ENCODE data around the gene CCDC81.
A peak's percentile ranks its signal among the peaks of the same experiment; 100 is the strongest.

The CCDC81 gene

DNA sequence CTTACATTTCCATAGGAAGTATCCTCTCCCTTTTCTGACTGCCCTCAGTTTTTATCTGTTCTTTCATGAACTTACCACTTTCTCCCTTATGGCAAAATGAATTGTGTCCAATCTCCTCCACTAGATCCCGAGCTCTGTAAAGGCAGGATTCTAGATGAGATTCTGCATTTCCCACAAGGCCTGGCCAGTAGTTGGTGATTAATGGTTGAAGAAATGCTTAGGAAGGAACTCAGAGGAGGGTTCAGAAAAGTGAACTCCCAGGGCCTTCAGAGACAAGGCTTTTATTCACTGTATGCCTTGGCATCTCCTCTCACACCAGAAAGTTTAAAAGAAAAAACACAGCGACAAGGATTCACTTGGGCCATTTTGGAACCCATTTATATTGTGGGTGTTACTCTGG, 66.2 kb downstream of the CCDC81 start:
- no peak for DNase-seq (ENCODE audit: low read depth)

DNA sequence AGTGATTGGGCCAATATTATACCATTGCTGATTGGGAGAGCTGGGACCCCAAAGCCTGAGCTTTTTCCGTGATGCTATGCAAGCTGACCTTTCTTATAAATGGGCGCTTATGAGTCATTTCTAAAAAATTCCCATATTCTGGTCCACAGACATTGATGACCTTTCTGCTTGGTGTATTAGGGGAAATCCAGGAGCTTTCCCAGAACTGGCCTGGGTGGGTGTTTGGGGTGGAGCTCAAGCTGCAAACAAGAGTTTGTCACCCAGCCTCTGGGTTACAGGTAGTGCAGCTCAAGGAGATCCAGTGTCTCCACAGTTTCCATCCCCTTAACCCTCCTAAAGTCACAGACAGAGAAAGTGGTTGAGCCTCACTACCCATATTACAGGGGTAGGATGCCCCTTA, 67.7 kb downstream of the CCDC81 start:
- peak; percentile 34 for DNase-seq (ENCODE audit: low read depth)

DNA sequence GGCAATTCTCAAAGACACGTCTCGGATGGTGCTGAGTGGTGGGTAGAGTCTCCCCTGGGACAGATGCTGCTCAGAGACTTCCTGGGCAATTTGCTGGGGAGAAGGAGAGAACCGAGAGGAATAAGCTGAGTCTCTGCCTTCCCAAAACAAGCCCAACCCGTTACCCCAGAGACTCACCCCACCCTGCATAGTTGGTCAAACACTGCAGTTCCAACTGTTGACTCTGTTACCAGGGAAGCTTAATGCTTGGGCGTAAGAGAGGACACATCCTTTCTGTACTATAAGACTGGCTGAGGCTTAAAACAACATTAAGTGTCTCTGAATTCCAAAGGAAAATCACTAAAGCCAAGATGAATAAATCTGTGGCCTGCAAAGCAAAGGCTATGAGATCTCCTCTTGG, 68.1 kb downstream of the CCDC81 start:
- DNase-seq (ENCODE audit: low read depth), result no peak

DNA sequence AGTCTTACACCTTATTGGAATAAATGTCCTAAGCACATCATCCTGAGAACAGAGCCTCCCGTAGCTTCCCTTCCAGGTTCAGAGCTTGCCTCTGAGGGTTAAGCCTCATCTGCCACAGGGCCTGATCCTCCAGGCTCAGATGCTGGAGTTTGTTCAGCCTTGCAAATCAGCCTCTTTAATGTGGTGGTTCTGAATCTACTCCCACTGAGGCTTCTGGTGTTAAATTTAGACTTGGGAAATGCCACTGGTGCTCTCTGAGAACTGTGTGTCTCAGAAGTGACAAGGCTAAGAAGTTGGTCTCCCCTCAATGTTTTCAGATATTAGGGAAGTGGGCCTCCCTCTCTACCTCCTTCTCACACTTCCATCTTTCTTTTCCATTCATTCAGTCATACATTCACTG, 68.7 kb downstream of the CCDC81 start:
- no peak for DNase-seq (ENCODE audit: low read depth)

DNA sequence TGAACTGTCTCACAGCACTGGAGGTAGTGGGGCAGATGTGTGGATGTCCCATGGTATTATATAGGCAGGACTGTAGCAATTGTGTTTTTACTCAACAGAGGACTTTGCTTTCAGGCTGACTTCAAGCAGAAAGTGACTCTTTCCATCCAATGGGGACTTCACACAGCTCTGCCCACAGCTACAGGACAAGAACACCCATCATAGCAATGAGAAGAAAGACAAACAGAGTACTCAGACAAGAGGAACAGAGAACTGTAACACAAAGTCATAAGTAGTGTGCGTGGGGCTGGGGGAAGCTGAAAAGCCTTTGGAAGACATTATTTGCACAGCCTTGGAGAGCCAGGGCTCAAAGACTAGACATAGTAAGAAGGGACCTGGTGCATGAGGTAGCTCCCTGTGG, 70.3 kb downstream of the CCDC81 start:
- no peak for DNase-seq (ENCODE audit: low read depth)

DNA sequence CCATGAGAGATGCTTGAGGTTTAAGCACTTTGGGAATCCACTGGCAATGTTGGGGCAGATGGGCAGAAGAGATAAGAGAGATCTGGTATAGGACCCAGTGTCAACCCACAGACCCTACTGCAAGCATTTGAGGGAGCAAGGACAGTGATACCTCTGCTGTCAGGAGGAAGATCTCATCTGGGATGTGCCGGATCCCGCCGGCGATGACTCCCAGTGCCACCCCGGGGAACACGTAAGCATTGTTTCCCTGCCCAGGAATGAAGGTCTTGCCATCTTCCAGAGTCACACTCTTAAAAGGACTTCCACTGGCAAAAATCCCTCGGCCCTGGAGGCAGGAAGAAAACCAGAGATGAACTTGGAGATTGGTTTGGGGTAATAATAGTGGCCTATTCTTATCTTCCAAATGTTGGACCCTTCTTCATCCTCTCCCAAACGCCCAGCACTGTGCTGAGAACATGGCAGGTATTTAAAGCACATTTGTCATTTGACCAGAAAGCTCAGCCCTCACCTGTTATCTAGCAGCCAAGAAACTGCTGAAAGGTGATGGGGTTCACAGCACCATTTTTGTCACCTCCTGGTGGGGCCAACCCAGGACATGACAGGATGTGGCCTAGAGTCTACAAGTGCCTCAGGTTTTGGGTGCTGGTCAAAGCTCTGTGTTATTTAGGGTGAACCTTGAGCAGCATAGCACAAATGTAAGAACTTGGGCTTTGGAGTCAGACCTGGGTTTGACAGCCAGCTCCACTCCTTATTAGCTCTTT, 71.7 kb downstream of the CCDC81 start:
- DNase-seq (ENCODE audit: low read depth), result no peak

DNA sequence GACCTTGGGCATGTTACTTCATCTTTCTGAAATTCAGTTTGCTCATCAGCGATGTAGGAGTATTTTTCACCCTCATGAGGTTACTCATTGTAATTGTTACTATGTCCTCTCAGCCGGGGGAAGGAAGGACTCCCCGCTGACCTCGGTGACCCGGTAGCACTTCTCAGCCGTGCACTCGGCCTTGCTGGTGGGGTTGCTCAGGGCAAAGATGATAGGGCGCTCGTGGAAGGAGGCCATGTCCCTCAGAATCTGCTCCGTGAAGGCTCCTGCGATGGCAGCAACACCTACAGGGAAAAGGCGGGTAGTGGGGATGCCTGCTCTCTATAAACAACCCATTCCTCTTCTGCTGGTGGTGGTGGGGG, 72.2 kb downstream of the CCDC81 start:
- DNase-seq (ENCODE audit: low read depth), result no peak

DNA sequence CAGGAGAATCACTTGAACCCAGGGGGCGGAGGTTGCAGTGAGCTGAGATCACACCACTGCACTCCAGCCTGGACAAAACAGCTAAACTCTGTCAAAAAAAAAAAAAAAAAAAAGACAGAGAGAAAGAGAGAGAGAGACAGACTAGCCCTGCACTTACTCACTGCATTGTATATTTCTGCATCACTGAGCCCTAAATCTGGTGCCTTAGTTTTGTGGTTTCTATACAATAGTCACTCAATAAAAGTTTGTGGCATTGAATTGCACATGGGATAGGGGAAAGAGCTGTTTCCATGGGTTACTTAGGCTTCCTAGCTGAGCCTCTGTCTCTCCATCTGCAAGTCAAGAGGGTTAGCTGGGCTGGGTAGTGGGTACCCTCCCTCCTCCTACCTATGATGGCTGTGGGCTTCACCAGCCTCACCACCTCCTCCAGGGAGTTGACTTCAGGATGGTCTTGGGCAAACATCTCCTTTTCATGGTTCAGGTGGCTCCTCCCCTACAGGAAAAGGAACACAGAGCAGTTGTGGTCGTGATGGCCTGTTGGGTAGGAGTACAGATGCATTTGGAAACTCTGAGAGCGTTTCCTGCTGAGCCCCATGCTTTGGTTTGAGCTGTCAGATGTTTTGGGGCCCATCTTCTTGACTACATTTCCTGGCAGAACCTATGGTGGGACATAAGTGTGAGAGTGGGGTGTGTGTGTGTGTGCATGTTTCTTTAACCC, 73.2 kb downstream of the CCDC81 start:
- no peak for DNase-seq (ENCODE audit: low read depth)

DNA sequence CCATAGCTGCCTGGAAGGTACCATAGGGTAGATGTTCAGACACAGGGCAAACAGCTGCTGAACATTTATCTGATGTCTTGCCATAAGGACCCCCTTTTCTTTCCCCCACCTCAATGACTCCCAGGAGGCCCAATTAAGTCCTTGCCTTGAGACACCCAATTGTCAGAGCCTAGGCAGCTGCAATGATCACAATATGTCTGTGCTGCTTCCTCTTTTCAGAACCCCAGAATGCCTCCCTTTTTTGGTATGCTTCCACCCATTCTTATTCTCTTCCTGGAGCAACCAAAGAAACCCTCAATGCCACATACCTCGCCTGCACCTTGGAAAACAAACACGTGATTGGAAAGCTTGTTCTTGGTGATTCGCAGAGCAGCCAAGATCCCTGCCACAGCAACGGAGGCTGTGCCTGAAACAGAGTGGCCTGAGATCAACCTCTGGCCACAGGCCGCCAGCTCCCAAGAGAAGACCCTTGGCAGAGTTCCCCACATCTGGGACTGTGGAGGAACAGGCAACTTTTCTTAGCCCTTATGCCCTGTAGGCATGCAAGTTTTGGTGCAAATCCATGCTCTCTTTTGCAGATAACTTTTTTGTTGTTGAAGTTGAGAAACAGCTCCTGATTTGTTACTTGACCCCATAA, 75.4 kb downstream of the CCDC81 start:
- DNase-seq (ENCODE audit: low read depth), result no peak

DNA sequence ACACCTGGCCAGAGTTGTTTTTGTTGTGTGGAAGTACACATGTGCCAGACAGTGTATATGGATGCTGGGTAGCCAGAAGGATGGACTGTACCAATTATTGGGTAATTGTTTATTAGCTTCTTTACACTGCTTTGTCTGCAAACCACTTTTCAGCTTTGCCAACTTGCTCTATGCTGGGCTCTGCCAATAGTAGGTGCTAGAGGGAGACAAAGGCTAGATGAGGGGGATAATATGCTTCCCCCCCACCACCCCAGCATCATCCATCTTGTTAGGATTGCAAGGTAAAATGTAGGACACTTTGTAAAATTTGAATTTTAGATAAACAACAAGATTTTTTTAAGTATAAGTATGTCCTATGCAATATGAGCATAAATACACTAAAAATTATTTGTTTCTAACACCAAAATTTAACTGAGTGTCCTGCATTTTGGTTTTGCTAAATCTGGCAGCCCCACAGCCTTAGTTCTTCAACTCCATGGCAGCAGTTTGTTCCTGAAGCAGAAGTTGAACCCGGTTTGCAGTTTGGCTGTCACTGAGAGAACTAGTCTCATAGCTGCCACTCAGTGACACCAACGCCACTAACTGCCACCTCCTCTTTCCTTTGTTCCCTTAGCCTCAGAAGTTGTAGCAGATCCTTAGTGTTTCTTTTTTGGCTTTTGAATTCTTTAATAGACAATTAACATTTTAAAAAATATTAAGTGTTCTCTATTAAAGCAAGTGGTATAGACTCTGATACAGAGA, 78.8 kb downstream of the CCDC81 start:
- no peak for DNase-seq (ENCODE audit: low read depth)

DNA sequence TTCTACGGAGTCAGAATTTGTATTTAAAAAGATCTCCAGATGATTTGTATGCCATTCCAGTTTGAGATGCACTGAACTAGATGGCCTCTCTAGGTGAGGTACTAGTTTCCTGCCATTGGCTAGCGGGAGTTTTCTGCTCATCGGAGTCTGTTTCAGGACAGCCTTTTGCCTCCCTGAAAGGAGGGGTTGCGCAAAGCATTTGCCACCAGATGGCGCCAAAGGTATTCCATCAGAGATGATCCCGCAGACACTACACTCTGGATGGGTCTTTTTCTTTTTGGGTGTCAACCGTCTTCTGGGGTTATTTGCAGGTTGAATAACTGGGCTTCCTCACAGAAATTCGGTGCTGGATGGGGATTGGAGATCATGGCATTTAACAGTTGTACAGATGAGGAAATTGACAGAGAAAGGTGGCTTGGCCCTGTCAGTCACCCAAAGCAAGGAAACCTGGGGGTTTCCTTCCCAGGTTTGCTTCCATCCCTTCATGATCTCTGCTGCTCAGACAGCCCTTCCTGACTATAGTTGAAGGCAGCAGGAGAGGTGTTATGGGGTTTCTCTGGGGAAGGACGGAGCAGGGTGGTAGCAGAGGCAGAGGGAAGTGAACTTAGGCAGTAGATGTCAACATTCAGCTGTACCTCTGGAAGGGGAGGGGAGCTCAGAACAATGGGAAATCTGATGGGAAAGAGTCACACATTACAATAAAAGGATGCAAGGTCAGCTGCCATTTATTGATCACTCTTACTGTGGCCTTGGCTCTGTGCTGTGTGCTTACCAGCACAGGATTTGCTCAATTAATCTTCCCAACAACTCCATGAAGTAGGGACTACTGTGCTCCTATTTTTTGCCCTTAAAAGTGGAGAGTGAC, 81.6 kb downstream of the CCDC81 start:
- DNase-seq (ENCODE audit: low read depth), result peak; percentile 76

DNA sequence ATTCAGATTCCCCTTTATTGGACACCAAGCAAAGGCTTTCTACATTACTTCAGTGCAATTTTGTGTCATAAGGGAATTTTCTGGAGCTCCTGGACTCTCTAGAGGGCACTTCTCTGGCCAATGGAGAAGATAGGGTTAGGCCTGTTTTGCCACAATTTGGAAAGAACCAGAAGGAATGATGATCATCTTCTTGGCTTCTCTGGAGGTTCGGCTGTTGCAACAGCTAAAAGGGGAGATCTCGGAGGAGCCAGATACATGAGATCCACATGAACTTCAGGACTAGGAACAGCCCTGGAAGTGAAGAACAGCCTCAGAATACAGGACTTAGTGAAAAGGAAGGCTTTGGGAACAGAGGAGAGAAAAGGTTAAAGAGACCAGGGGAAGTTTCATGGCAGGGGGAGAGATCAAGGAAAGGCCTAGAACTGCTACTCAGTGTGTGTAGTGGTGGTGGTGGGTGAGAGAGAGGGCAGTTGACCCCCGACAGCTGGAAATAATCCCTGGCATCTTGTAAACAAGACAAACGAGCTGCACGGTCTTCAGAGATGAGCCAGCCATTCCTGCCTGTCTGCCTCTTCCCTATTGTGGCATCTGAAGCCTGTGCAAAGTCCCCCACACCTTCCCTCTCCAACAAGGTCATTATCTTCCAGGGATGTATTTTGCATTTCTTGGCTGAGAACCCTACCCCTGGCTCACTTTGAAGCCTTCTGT, 83.8 kb downstream of the CCDC81 start:
- DNase-seq (ENCODE audit: low read depth), result no peak

DNA sequence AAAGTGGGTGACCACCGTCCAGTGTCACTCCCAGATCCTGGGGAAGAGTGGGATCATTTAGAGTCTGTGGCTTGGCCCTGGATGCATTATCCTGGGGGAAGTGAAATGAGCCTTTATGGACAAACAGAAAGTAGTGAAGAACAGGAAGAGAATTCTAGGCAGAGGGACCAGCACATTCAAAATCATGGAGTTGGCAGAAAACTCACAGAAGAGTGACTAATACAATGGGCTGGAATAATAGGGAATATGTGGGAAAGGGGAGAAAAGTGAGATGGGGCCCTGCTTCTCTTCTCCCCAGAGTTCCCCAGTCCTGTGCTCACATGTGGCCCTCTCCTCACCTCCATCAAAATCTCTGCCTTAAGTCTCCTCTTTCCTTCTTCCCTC, 84.3 kb downstream of the CCDC81 start:
- DNase-seq (ENCODE audit: low read depth), result no peak

DNA sequence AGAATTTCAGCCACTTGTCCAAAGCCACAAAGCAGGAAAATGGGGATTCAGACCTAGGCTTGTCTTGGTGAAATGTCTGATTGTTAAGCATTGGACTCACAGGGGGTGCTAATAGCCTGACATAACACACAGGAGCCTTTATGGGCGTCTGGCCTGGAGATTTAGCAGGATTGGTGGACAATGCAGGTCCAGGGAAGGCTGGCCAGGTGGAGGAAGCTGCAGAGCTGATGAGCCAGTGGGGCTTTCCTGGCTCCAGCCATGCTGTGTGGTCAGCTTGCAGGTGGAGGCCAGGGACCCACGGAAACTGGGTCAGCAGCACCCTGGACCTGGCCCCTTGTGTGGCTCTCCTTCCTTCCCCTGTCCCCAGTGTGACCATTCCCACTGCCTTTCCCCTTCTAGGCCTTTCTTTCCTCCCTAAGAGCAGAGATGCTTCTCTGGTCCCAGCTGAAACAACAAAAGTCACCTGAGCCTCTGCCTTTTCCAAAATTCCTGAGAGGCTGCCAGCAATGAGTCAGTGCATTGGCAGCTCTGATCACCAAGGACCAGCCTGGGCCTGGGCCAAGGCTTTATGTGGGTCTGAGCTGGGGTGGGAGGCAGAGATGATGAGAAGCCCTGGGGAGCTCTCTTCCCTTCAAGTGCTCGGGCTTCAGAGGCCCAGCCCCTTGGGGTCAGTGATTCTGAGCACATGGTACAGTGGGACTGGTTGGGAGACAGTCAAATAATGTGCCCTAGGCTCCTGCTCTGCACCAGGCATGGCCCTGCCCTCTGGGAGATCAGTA, 85.2 kb downstream of the CCDC81 start:
- peak; percentile 86 for DNase-seq (ENCODE audit: low read depth)

DNA sequence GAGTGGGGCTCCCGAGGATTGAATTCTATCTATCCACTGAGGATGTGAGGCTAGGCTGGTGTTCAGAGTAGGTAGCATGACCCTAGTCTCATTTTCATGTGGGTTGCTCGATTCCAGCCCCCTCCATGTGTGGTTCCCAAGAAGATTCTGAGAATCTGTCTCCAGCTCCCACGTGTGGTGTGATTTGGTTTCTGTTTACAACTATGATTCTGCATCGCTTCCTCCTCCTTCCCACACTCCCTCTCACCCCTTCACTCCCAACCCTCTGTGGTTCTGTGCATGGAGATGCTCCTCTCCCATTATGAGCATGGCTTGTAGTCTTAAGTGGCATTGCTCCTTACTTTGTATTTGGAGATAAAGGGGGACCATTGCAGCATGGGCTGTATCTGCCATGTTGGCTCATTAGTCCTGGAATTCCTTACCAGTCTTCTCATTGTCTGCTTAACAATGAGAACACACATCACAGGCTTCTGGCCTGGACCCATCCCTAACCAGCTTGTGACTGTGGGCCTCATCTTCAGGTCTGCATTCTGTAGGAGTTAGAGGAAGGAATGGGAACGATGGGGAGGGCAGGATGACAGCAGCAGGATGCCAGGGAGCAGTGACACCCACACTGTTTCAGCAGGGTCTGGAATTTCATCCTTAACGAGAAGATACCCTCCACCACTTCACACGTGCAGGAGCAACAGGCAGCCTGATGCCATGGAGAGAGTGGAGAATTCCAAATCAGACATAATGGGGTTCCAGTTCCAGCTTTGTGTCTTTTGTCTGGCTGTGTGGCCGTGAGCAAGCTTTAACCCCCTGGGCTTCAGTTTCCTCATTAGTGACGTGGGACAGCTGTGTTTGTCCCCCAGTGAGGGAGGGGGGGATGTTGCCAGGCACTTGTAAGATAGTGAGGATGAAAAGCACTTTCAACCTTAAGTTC, 86.0 kb downstream of the CCDC81 start:
- DNase-seq (ENCODE audit: low read depth), result peak; percentile 56

DNA sequence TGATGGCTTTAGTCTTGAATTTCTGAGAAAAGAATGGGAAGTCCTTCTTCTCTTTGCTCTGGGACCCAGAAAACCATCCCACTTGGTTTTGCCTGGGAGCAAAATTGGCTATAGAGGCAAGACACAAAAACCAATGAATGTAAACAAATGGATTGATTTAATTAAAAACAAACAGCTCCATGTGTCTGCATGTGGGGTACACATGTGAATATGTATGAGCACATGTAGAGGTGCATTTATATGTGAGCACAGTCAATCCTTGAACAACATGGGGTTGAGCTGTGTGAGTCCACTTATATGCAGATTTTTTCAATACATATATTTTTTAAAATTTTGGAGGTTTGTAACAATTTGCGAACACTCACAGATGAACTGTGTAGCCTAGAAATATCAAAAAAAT, 87.2 kb downstream of the CCDC81 start:
- no peak for DNase-seq (ENCODE audit: low read depth)

DNA sequence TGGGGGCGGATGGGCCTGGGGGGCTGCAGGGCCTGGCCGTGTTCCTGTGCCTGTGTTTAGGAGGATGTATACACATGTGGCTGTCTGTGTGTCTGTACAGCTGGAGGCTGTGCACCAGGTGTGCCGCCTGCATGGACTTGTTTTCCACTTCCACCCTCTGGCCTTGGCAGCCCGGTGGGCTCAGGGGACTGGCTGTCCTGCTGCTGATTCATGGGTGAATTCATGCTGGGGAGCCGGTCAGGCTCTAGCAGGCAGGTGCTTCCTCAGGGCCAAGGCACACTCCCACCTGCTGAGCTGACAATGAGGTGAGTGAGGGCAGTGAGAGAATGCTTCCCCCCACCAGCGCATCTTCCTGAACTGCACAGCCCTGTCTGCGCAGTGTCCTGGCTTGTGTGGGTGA, 88.4 kb downstream of the CCDC81 start:
- DNase-seq (ENCODE audit: low read depth), result no peak

DNA sequence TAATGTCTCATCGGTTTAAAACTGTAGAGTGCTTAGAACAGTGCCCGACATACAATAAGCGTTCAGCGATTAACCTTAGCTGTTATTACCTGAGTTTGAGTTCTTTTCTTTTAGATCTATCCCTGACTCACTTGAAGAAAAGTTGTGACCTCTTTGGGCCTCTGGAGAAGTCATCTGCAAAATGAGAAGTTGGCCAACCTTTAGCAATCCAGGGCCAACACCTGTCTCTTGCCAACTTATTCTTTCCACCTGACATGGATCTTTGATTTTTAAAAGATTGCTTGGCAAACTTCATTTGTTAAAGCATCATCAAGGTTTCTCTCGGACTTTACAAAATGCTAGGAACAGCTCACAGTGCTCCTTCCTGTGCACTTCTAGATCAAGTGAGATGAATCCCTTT, 89.3 kb downstream of the CCDC81 start:
- no peak for DNase-seq (ENCODE audit: low read depth)

All from iris pigment epithelial cell (primary cell).